Endothelial cell of umbilical vein (primary cell): ENCODE results near the gene HDAC5. TPM values are rescaled to one million over a fixed set of nuclear protein-coding genes. Genes with fewer than 3 reads are reported as not detected.

Source experiments
- BruUV-seq: library from RNA; stranded (reverse); fragments of 400-500 nt; replicated peaks from 2 replicates; lab custom pipeline; 2021; lab: Mats Ljungman, UMichigan
- CTCF ChIA-PET: fragments of 300-600, 350-600 bp; sonication (Branson Sonifier 250); formaldehyde crosslinking; loops from one replicate; lab custom pipeline; 2021; ENCODE audit warnings: antibody characterized with exemption, inconsistent platforms; lab: Charles Lee
- POLR2A ChIA-PET: fragments of 300-600, 350-600 bp; sonication (Branson Sonifier 250); formaldehyde crosslinking; loops from one replicate; lab custom pipeline; 2021; ENCODE audit warnings: antibody characterized with exemption, inconsistent platforms; lab: Charles Lee
- DNase-seq: peaks from one replicate; pipeline ENCODE4 v3.0.0-alpha.2; 2011; ENCODE audit warnings: low read depth, low spot score
- FAIRE-seq: peaks from 2 replicates; lab custom pipeline; 2011; peaks lifted over from hg19 to GRCh38; lab: Jason Lieb, UNC
- H2AFZ ChIP-seq: 2 replicates; pipeline ENCODE4 v1.6.0; 2012; ENCODE audit warnings: low read depth, low read length, control low read depth, inconsistent platforms
- H3K27ac ChIP-seq: 2 replicates; pipeline ENCODE4 v1.5.1; 2011; ENCODE audit warnings: low read depth, mild to moderate bottlenecking, control low read depth, low read length, moderate library complexity; ENCODE audit not compliant: insufficient read depth
- H3K27me3 ChIP-seq, 2 experiments: 2 replicates each; pipeline versions ENCODE4 v1.6.0 to v1.6.1; 2011; ENCODE audit warnings: low read length in 2 of 2, mixed read lengths in 1 of 2; ENCODE audit not compliant: control insufficient read depth in 2 of 2, insufficient read depth in 2 of 2
- H3K36me3 ChIP-seq, 2 experiments: 2 replicates in 1 of 2; 3 replicates in 1 of 2; pipeline ENCODE4 v1.5.1; 2011; ENCODE audit warnings: low read length in 2 of 2, mild to moderate bottlenecking in 1 of 2, moderate library complexity in 1 of 2; ENCODE audit not compliant: control insufficient read depth in 2 of 2, insufficient read depth in 2 of 2; ENCODE audit errors: extremely low read depth in 1 of 2
- H3K4me1 ChIP-seq: 3 replicates; pipeline ENCODE4 v1.5.1; 2011; ENCODE audit warnings: mild to moderate bottlenecking, low read length; ENCODE audit not compliant: control insufficient read depth, insufficient read depth; ENCODE audit errors: extremely low read depth
- H3K4me2 ChIP-seq: 2 replicates; pipeline ENCODE4 v1.6.1; 2011; ENCODE audit warnings: low read length, control low read depth, mixed read lengths; ENCODE audit not compliant: insufficient read depth
- H3K4me3 ChIP-seq, 3 experiments: fragments of 200-600 bp in 1 of 3; sonication (generic), shearing (Covaris generic) in 1 of 3; replicated peaks in 1 of 3; 2 replicates each; pipeline ENCODE4 v1.5.1; 2011 to 2016; ENCODE audit warnings: control low read depth in 3 of 3, low read length in 3 of 3, mild to moderate bottlenecking in 2 of 3, inconsistent platforms in 1 of 3, low read depth in 1 of 3, moderate library complexity in 1 of 3; ENCODE audit not compliant: insufficient read depth in 1 of 3
- H3K79me2 ChIP-seq: 2 replicates; pipeline ENCODE4 v1.6.0; 2012; ENCODE audit warnings: low read length, inconsistent platforms; ENCODE audit not compliant: control insufficient read depth, insufficient read depth
- H3K9ac ChIP-seq: replicated peaks from 2 replicates; pipeline ENCODE3; 2011; ENCODE audit warnings: low read length, control low read depth; ENCODE audit not compliant: insufficient read depth; ENCODE audit errors: extremely low read depth
- H3K9me1 ChIP-seq: replicated peaks from 3 replicates; pipeline ENCODE4 v1.6.0; 2011; ENCODE audit warnings: mild to moderate bottlenecking, low read length; ENCODE audit not compliant: control insufficient read depth, insufficient read depth; ENCODE audit errors: extremely low read depth
- H3K9me3 ChIP-seq: replicated peaks from 2 replicates; pipeline ENCODE4 v1.5.1; 2012; ENCODE audit warnings: low read length, inconsistent platforms; ENCODE audit not compliant: control insufficient read depth, insufficient read depth
- H4K20me1 ChIP-seq: replicated peaks from 2 replicates; pipeline ENCODE3; 2011; ENCODE audit warnings: mild to moderate bottlenecking, low read length; ENCODE audit not compliant: control insufficient read depth, insufficient read depth; ENCODE audit errors: extremely low read depth
- CTCF ChIP-seq, 2 donors: IDR thresholded peaks; 1 replicate in 1 of 2; 2 replicates in 1 of 2; pipeline ENCODE4 v1.5.1; 2011; ENCODE audit warnings: low read length in 2 of 2, mild to moderate bottlenecking in 2 of 2, moderate library complexity in 2 of 2, control low read depth in 1 of 2, inconsistent platforms in 1 of 2, low read depth in 1 of 2; ENCODE audit not compliant: insufficient read depth in 1 of 2; ENCODE audit errors: extremely low read depth in 1 of 2
- EZH2 ChIP-seq: IDR thresholded peaks from 2 replicates; pipeline ENCODE4 v1.6.1; 2012; ENCODE audit warnings: borderline replicate concordance, low read depth, mild to moderate bottlenecking, moderate library complexity, low read length, inconsistent platforms; ENCODE audit not compliant: severe bottlenecking
- FOS ChIP-seq: IDR thresholded peaks from 2 replicates; pipeline ENCODE4 v1.6.1; 2011; ENCODE audit warnings: mild to moderate bottlenecking, low read length, moderate library complexity, borderline replicate concordance; ENCODE audit not compliant: insufficient read depth
- GATA2 ChIP-seq: IDR thresholded peaks from 2 replicates; pipeline ENCODE4 v1.7.0; 2011; ENCODE audit warnings: low read depth, mild to moderate bottlenecking, moderate library complexity, mixed read lengths, low read length; ENCODE audit not compliant: insufficient read length, insufficient read depth
- JUN ChIP-seq: IDR thresholded peaks from 2 replicates; pipeline ENCODE4 v1.6.1; 2011; ENCODE audit warnings: borderline replicate concordance, low read depth; ENCODE audit not compliant: insufficient read length, insufficient read depth
- MAX ChIP-seq: IDR thresholded peaks from 2 replicates; pipeline ENCODE4 v1.6.1; 2011; ENCODE audit not compliant: insufficient read depth, insufficient read length
- MYC ChIP-seq: IDR thresholded peaks from one replicate; pipeline ENCODE4 v1.6.1; 2011; ENCODE audit warnings: mild to moderate bottlenecking, low read depth, low read length
- POLR2A ChIP-seq: IDR thresholded peaks from 2 replicates; pipeline ENCODE4 v1.6.1; 2012; ENCODE audit warnings: low read depth, mild to moderate bottlenecking, control low read depth, low read length
- POLR2AphosphoS5 ChIP-seq: IDR thresholded peaks from 2 replicates; pipeline ENCODE4 v1.6.1; 2012; ENCODE audit warnings: low read depth, mild to moderate bottlenecking, control low read depth, low read length, moderate library complexity; ENCODE audit not compliant: insufficient read depth
- dilution Hi-C: fragments of 300-500 bp; cut with MboI; formaldehyde crosslinking; loops from one replicate; pipeline ENCODE4 v1.15.0; 2019; ENCODE audit warnings: low sequenced_read_pairs; ENCODE audit not compliant: extremely low pct_ligation_motif_present
- intact Hi-C: fragments of 100-400 bp; cut with micrococcal nuclease; formaldehyde crosslinking; loops from one replicate; pipeline ENCODE4 v1.10.0; 2022
- polyA plus RNA-seq, 4 experiments: library from polyadenylated mRNA; depleted of rRNA in 3 of 4; stranded (reverse) in 3 of 4; unstranded in 1 of 4; fragments of >200 nt; gene quantifications; 2 replicates each; pipeline versions ENCODE4 v1.2.1 to v1.2.3, GENCODE V29; 2011 to 2012; ENCODE audit warnings: missing spikeins in 1 of 4
- total RNA-seq: library from RNA; stranded (reverse); gene quantifications from 2 replicates; pipeline ENCODE4 v1.2.3, GENCODE V29; 2021

HDAC5 gene
- total and polyA plus RNA-seq, 2 donors (not counting 3 experiments of a cell fraction or from before 2014, with no cell fraction given) = 35.4 to 40.4 TPM

- Histone ChIP-seq H3K4me2 (no peak overlapping the region), H2AFZ (no peak overlapping the region), H3K9me1 (no peaks in the 10 kb centered on the region), H3K27ac (no peak overlapping the region), H3K4me1 (peaks cover 9% of the 10 kb centered on the region), H3K79me2 (peaks cover 48% of the 10 kb centered on the region), H4K20me1 (peaks cover 4% of the 10 kb centered on the region), H3K9me3 (no peaks in the 10 kb centered on the region), H3K9ac (no peak overlapping the region), H3K27me3 (no peaks in the 10 kb centered on the region), H3K36me3 (peaks cover 12 to 17% of the 10 kb centered on the region in 2 experiments), H3K4me3 (no peak overlapping the region)
- no peak for FAIRE-seq
- BruUV-seq = no TSS peak
- ChIA-PET CTCF (interaction anchor here (0.8 to 3.7 kb wide), 6 partner anchors 19 to 128 kb away, joined by 3 to 108 read pairs (median 10); partner anchors contain the start of genes NAGS and PPY), POLR2A (no interaction called here)
- no peak for TF ChIP-seq JUN
- TF ChIP-seq MYC = no peak
- TF ChIP-seq GATA2 = no peak
- no peak for TF ChIP-seq CTCF (IDR thresholded peaks at IDR 0.05; ENCODE audit: extremely low read depth in 1 of 2, insufficient read depth in 1 of 2, low read depth in 1 of 2, low read length in 2 of 2)
- TF ChIP-seq POLR2A = no peak
- no peak for TF ChIP-seq FOS
- no peak for TF ChIP-seq MAX
- no peak for TF ChIP-seq EZH2
- no peak for TF ChIP-seq POLR2AphosphoS5
- intact Hi-C loops = no loop called here
- no peak for DNase-seq
- dilution Hi-C loops = no loop called here
Measured at GRCh38 chr17:44039829-44040635, 83.4 kb downstream of the HDAC5 start.
